Vagina (tissue), 2 donors: Measurements from ENCODE around the gene ANO10. TPM values are rescaled to one million over a fixed set of nuclear protein-coding genes. Genes with fewer than 3 reads are reported as not detected.
A peak's percentile ranks its signal among the peaks of the same experiment; 100 is the strongest.
"Not testable (repeated sequence)": the region's sequence is repeated elsewhere in the genome, so short reads cannot be mapped to it uniquely, and the experiment has no call there.

Source experiments
- DNase-seq, 2 donors: peaks; one replicate each; pipeline ENCODE4 v3.0.0-alpha.2; 2017; ENCODE audit errors: extremely low spot score in 2 of 2
- H3K27ac ChIP-seq: fragments of 200-600 bp; sonication (generic); one replicate; pipeline ENCODE4 v1.5.1; 2019
- H3K27me3 ChIP-seq: fragments of 200-600 bp; sonication (generic); one replicate; pipeline ENCODE4 v1.5.1; 2019
- H3K36me3 ChIP-seq, 2 donors: fragments of 200-600 bp; sonication (generic); one replicate each; pipeline ENCODE4 v1.5.1; 2017 to 2019
- H3K4me1 ChIP-seq: fragments of 200-600 bp; sonication (generic); one replicate; pipeline ENCODE4 v1.5.1; 2019
- H3K4me3 ChIP-seq, 2 donors: fragments of 200-600 bp; sonication (generic); 1 replicate in 1 of 2; 2 replicates in 1 of 2; pipeline ENCODE4 v1.5.1; 2016 to 2019
- H3K9me3 ChIP-seq: fragments of 200-600 bp; sonication (generic); one replicate; pipeline ENCODE4 v1.5.1; 2019
- POLR2A ChIP-seq, 2 donors: fragments of 450-650 bp; IDR thresholded peaks; one replicate each; pipeline ENCODE4 v1.6.1; 2017; ENCODE audit warnings: antibody characterized with exemption in 2 of 2, mild to moderate bottlenecking in 2 of 2, moderate library complexity in 2 of 2
- POLR2AphosphoS5 ChIP-seq, 2 donors: sonication (generic); formaldehyde crosslinking; IDR thresholded peaks; one replicate each; pipeline ENCODE4 v1.9.0; 2017; ENCODE audit warnings: antibody characterized with exemption in 2 of 2, mild to moderate bottlenecking in 2 of 2, low read depth in 1 of 2; ENCODE audit not compliant: insufficient read depth in 1 of 2
- intact Hi-C: fragments of 100-400 bp; cut with DNase I; formaldehyde crosslinking; loops from one replicate; pipeline ENCODE4 v1.15.1; 2023
- total RNA-seq: library from RNA; depleted of rRNA; stranded (reverse); fragments of >200 nt; gene quantifications from one replicate; pipeline ENCODE4 v1.2.3, GENCODE V29; 2016
- TF ChIP-seq, protein P1 (sequence below), 3 experiments: fragments of 450-650 bp in 2 of 3; fragments of 200-600 bp in 1 of 3; sonication (generic) in 1 of 3; IDR thresholded peaks; one replicate each; pipeline ENCODE4 v1.5.1; 2017 to 2019; ENCODE audit warnings: antibody characterized with exemption in 3 of 3, mild to moderate bottlenecking in 2 of 3, moderate library complexity in 2 of 3

ANO10 gene
- total RNA-seq, 1 donor from 2014 or later, result 29.0 TPM

DNA sequence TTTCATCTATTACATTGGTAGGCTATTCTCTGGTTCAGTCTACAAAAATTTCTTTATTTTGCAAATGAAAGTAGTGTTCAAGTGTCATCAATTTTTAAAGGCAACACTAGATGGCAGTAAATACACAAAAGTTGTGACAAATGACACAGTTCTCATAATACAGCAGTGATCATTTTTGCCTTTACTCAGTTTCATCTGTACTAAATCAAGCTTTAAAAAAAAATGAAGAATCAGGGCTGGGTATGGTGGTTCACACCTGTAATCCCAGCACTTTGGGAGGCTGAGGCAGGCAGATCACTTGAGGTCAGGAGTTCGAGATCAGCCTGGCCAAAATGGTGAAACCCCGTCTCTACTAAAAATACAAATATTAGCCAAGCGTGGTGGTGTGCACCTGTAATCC is 77.5 kb downstream of the ANO10 start:
- not testable (repeated sequence) for H3K27me3 ChIP-seq, H3K4me3 ChIP-seq, H3K27ac ChIP-seq, DNase-seq, H3K36me3 ChIP-seq, H3K4me1 ChIP-seq, H3K9me3 ChIP-seq
- TF ChIP-seq, protein P1, sequence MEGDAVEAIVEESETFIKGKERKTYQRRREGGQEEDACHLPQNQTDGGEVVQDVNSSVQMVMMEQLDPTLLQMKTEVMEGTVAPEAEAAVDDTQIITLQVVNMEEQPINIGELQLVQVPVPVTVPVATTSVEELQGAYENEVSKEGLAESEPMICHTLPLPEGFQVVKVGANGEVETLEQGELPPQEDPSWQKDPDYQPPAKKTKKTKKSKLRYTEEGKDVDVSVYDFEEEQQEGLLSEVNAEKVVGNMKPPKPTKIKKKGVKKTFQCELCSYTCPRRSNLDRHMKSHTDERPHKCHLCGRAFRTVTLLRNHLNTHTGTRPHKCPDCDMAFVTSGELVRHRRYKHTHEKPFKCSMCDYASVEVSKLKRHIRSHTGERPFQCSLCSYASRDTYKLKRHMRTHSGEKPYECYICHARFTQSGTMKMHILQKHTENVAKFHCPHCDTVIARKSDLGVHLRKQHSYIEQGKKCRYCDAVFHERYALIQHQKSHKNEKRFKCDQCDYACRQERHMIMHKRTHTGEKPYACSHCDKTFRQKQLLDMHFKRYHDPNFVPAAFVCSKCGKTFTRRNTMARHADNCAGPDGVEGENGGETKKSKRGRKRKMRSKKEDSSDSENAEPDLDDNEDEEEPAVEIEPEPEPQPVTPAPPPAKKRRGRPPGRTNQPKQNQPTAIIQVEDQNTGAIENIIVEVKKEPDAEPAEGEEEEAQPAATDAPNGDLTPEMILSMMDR (IDR thresholded peaks at IDR 0.05), result peak; percentile 21 to 56 (median 49)
- intact Hi-C loops, result loop anchor here (10.0 kb wide), 1 partner anchor 651 kb away; no protein-coding TSS in a partner anchor

DNA sequence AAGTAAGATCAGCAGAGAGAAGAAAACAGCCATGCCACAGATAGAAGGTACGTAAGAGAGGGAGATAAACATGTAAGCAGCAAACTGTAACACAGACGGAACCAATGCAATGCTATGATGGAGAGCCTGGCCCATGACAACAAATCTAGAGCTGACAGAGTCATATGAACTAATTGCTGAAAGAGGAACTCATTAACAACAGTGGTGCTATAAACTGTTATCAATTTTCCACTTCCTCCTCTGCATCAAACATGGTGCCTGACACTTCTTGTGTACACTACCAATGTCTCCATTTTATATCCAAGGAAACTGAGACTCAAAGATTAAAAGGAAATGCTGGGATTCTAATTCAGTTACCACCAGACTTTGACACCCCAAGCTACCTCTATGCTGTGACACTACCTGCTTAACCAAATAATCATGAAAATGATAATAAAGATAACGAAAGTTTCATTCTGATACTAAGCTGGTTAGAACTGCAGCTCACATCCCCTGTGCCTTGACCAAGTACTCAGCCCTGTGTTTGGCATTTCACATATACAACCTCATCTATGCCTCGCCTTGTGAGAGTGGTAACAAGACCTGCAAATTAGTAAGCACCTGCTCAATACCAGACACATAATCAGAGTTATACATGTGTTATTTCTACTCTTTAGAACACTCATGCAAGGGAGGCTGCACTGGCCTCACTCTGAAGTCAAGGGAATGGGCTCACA is 79.3 kb downstream of the ANO10 start:
- intact Hi-C loops, result loop anchor here (10.0 kb wide), 1 partner anchor 652 kb away; no protein-coding TSS in a partner anchor
- Histone ChIP-seq H3K9me3 (no peaks in the 10 kb centered on the region), H3K4me1 (no peaks in the 10 kb centered on the region), H3K36me3 (no peaks in the 10 kb centered on the region), H3K4me3 (no peak overlapping the region), H3K27ac (no peak overlapping the region), H3K27me3 (no peaks in the 10 kb centered on the region)
- no peak for DNase-seq
- TF ChIP-seq POLR2AphosphoS5 (IDR thresholded peaks at IDR 0.05; ENCODE audit: insufficient read depth in 1 of 2, low read depth in 1 of 2), result no peak
- TF ChIP-seq POLR2A (IDR thresholded peaks at IDR 0.05), result no peak
- TF ChIP-seq, protein P1 (IDR thresholded peaks at IDR 0.05), result no peak

DNA sequence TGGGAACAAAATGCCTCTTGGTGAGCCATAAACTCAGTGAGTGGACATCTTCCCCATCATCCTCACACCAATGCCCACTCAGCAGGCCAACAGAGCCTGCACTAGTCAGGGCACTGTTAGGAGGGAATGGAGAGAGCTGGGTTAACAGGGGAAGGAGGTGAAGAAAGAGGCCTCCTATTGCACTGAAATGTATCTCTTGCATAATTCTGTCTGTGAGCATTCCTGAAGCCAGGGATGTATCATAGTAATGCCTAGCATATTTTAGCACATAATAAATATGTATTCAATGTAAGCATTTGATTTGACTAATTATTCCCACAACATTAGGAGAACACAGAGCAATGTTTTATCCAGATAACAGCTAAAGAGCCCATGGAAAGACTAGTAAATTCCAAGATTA is 81.2 kb downstream of the ANO10 start:
- H3K9me3 ChIP-seq, result no peaks in the 10 kb centered on the region
- TF ChIP-seq, protein P1 (IDR thresholded peaks at IDR 0.05), result no peak
- no peak for TF ChIP-seq POLR2AphosphoS5 (IDR thresholded peaks at IDR 0.05; ENCODE audit: insufficient read depth in 1 of 2, low read depth in 1 of 2)
- TF ChIP-seq POLR2A (IDR thresholded peaks at IDR 0.05), result no peak
- no peak overlapping the region for H3K4me3 ChIP-seq
- H3K27ac ChIP-seq, result no peak overlapping the region
- no peaks in the 10 kb centered on the region for H3K36me3 ChIP-seq
- intact Hi-C loops, result loop anchor here (10.0 kb wide), 1 partner anchor 654 kb away; no protein-coding TSS in a partner anchor
- no peaks in the 10 kb centered on the region for H3K4me1 ChIP-seq
- DNase-seq, result no peak
- H3K27me3 ChIP-seq, result no peaks in the 10 kb centered on the region

DNA sequence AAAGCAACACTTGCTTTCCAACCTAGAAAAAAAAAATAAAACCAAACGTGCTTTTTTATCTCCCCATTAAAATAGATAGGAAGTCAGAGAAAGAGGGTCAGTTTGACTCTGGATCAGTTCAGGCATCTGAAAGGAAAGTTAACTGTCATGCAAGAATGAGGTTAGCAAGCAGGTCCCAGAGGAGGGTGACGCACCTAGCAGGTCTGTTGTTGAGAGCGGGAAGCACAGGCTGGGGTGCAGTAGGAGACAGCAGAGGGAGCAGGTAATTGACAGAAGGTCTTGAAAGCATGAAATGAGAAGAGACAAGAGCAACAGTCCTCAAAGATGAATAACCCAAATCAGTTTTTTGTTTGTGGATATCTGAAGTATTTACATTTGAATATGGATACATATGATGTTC is 82.5 kb downstream of the ANO10 start:
- intact Hi-C loops, result no loop called here

DNA sequence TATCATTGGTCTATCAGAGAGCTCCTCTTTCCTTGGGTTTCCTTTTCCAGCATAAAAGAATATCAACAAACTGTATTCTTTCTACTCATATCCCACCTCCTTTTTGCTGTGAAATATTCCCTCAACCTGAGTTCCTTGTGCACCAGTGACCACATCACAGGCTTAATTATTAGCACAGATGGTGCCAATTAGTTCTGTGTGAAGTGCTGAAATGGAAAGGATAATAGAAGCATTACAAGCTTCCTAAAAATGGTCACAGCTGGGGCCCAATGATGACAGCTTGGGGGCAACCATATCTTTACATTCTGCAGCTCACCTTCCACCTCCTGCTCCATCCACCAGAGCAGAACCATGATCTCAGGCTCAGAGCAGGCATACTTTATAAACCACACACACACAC is 84.6 kb downstream of the ANO10 start:
- Histone ChIP-seq H3K4me1 (no peaks in the 10 kb centered on the region), H3K4me3 (no peak overlapping the region), H3K36me3 (no peaks in the 10 kb centered on the region), H3K27ac (no peak overlapping the region), H3K9me3 (no peaks in the 10 kb centered on the region), H3K27me3 (no peaks in the 10 kb centered on the region)
- intact Hi-C loops, result no loop called here
- DNase-seq, result no peak
- TF ChIP-seq POLR2A (IDR thresholded peaks at IDR 0.05) (no peak), POLR2AphosphoS5 (IDR thresholded peaks at IDR 0.05; ENCODE audit: insufficient read depth in 1 of 2, low read depth in 1 of 2) (no peak)
- TF ChIP-seq, protein P1 (IDR thresholded peaks at IDR 0.05), result no peak

More for the DNA sequence above, 82.5 kb downstream of the ANO10 start:
- no peak for DNase-seq
- Histone ChIP-seq H3K27ac (no peak overlapping the region), H3K9me3 (no peaks in the 10 kb centered on the region), H3K4me1 (no peaks in the 10 kb centered on the region), H3K27me3 (no peaks in the 10 kb centered on the region), H3K36me3 (no peaks in the 10 kb centered on the region), H3K4me3 (no peak overlapping the region)
- TF ChIP-seq, protein P1 (IDR thresholded peaks at IDR 0.05), result no peak
- TF ChIP-seq POLR2A (IDR thresholded peaks at IDR 0.05) (no peak), POLR2AphosphoS5 (IDR thresholded peaks at IDR 0.05; ENCODE audit: insufficient read depth in 1 of 2, low read depth in 1 of 2) (no peak)
